ENCODE results near the gene MUSK. TPM values are rescaled to one million over a fixed set of nuclear protein-coding genes. Genes with fewer than 3 reads are reported as not detected.

Gene MUSK
- total RNA-seq, 1 donor from 2014 or later = not detected

GRCh38 chr9:110847671-110848070, 179.1 kb downstream of the MUSK start:
- DNase-seq (ENCODE audit: low spot score) = no peak
- ATAC-seq = no peak

GRCh38 chr9:110850401-110851135, 182.0 kb downstream of the MUSK start:
- ATAC-seq (no peak), DNase-seq (ENCODE audit: low spot score) (no peak)

Other genes starting within 250 kb of the MUSK start
- 1.7 TPM for gene SVEP1, start 89.0 kb upstream of the MUSK start, total RNA-seq